NB4 (cell line): ENCODE data around the gene AACS.

Experiments used
- CTCF ChIP-seq: IDR thresholded peaks from one replicate; pipeline ENCODE4 v1.5.1; 2012; ENCODE audit warnings: low read depth, low read length
- MAX ChIP-seq: IDR thresholded peaks from 2 replicates; pipeline ENCODE4 v1.6.1; 2011; ENCODE audit warnings: low read depth, low read length
- MYC ChIP-seq: IDR thresholded peaks from 2 replicates; pipeline ENCODE4 v1.6.1; 2011; ENCODE audit warnings: low read depth, low read length
- POLR2A ChIP-seq: IDR thresholded peaks from 2 replicates; pipeline ENCODE4 v1.6.1; 2011; ENCODE audit warnings: mild to moderate bottlenecking; ENCODE audit not compliant: insufficient read length; ENCODE audit errors: extremely low read depth

GRCh38 chr12:125140279-125141209 is 75.3 kb downstream of the AACS start:
- TF ChIP-seq POLR2A: no peak
- no peak for TF ChIP-seq CTCF
- TF ChIP-seq MAX: no peak
- TF ChIP-seq MYC: no peak
